HepG2 (cell line): ENCODE results near the gene BPHL. TPM values are rescaled to one million over a fixed set of nuclear protein-coding genes. Genes with fewer than 3 reads are reported as not detected.

Experiments used
- AGO2 ChIP-seq: fragments of 200-400 bp; formaldehyde crosslinking; optimal IDR thresholded peaks from 2 replicates; pipeline ENCODE3; 2017; ENCODE audit warnings: mild to moderate bottlenecking, low read depth, low read length, moderate library complexity
- ATM ChIP-seq: fragments of 450-650 bp; IDR thresholded peaks from 2 replicates; pipeline ENCODE4 v1.7.1; 2017; ENCODE audit warnings: mild to moderate bottlenecking, borderline replicate concordance
- KLF16 ChIP-seq, 2 experiments: sonication (generic) in 1 of 2; formaldehyde crosslinking in 1 of 2; IDR thresholded peaks; 2 replicates each; pipeline versions ENCODE4 v1.6.1 to v1.8.0; 2016 to 2023; ENCODE audit warnings: missing genetic modification reagents in 2 of 2, missing compliant biosample characterization in 1 of 2
- MIER2 ChIP-seq: IDR thresholded peaks from 2 replicates; pipeline ENCODE4 v1.6.1; 2016; ENCODE audit warnings: missing biosample characterization, missing genetic modification reagents
- NFRKB ChIP-seq: fragments of 450-650 bp; IDR thresholded peaks from 2 replicates; pipeline ENCODE4 v1.6.1; 2017
- REPIN1 ChIP-seq: sonication (generic); formaldehyde crosslinking; IDR thresholded peaks from 2 replicates; pipeline ENCODE4 v1.8.0; 2022; ENCODE audit warnings: missing genetic modification reagents, low read depth, mild to moderate bottlenecking, borderline replicate concordance
- SOX5 ChIP-seq: IDR thresholded peaks from 2 replicates; pipeline ENCODE4 v1.6.1; 2016; ENCODE audit warnings: borderline replicate concordance
- YEATS4 ChIP-seq: sonication (generic); formaldehyde crosslinking; IDR thresholded peaks from 2 replicates; pipeline ENCODE4 v1.4.0; 2020; ENCODE audit warnings: missing genetic modification reagents, borderline replicate concordance
- ZIK1 ChIP-seq: sonication (generic); formaldehyde crosslinking; IDR thresholded peaks from 2 replicates; pipeline ENCODE4 v1.5.0; 2020; ENCODE audit warnings: mild to moderate bottlenecking, low read depth, missing genetic modification reagents, borderline replicate concordance
- ZKSCAN8 ChIP-seq: IDR thresholded peaks from 2 replicates; pipeline ENCODE4 v1.6.1; 2016; ENCODE audit warnings: borderline replicate concordance, missing genetic modification reagents, missing compliant biosample characterization
- ZNF292 ChIP-seq: sonication (generic); formaldehyde crosslinking; IDR thresholded peaks from 2 replicates; pipeline ENCODE4 v1.8.1; 2022; ENCODE audit warnings: mild to moderate bottlenecking, low read depth, missing genetic modification reagents, borderline replicate concordance
- ZNF430 ChIP-seq: sonication (generic); formaldehyde crosslinking; IDR thresholded peaks from 2 replicates; pipeline ENCODE4 v1.9.0; 2021; ENCODE audit warnings: mild to moderate bottlenecking, missing genetic modification reagents
- ZNF558 ChIP-seq: sonication (generic); formaldehyde crosslinking; IDR thresholded peaks from 2 replicates; pipeline ENCODE4 v1.9.0; 2022; ENCODE audit warnings: mild to moderate bottlenecking, missing genetic modification reagents, borderline replicate concordance
- ZNF614 ChIP-seq: IDR thresholded peaks from 2 replicates; pipeline ENCODE4 v1.6.1; 2018; ENCODE audit warnings: missing biosample characterization, missing genetic modification reagents, inconsistent platforms, borderline replicate concordance
- ZNF652 ChIP-seq: IDR thresholded peaks from 2 replicates; pipeline ENCODE4 v1.6.1; 2016; ENCODE audit warnings: low read depth, borderline replicate concordance
- ZNF777 ChIP-seq: sonication (generic); formaldehyde crosslinking; IDR thresholded peaks from 2 replicates; pipeline ENCODE4 v1.4.0; 2020; ENCODE audit warnings: missing genetic modification reagents
- polyA plus RNA-seq, 8 experiments: library from polyadenylated mRNA; depleted of rRNA in 3 of 8; stranded (reverse) in 7 of 8; unstranded in 1 of 8; fragments of >200 nt; fragmentation: Illumina TruSeq in 4 of 8; extraction: Trizol in 4 of 8; gene quantifications; 2 replicates each; pipeline versions ENCODE4 v1.2.1 to v1.2.3, GENCODE V29; 2011 to 2016; ENCODE audit warnings: low read depth in 4 of 8, missing spikeins in 1 of 8, mixed read lengths in 1 of 8; ENCODE audit not compliant: insufficient read depth in 1 of 8
- total RNA-seq, 5 experiments: library from RNA; depleted of rRNA; stranded (reverse); fragments of >200 nt; fragmentation: Illumina TruSeq; extraction: Trizol; gene quantifications; 2 replicates each; pipeline ENCODE4 v1.2.3, GENCODE V29; 2016; ENCODE audit warnings: low read depth in 1 of 5
- TF ChIP-seq, protein P1 (sequence below): sonication (generic); formaldehyde crosslinking; IDR thresholded peaks from 2 replicates; pipeline ENCODE4 v1.4.0; 2020; ENCODE audit warnings: mild to moderate bottlenecking, missing genetic modification reagents
- TF ChIP-seq, protein P2 (sequence below): sonication (generic); formaldehyde crosslinking; IDR thresholded peaks from 2 replicates; pipeline ENCODE4 v1.5.1; 2020; ENCODE audit warnings: missing genetic modification reagents, mild to moderate bottlenecking, borderline replicate concordance
- TF ChIP-seq, protein P3 (sequence below): sonication (generic); formaldehyde crosslinking; IDR thresholded peaks from 2 replicates; pipeline ENCODE4 v1.9.0; 2021; ENCODE audit warnings: missing genetic modification reagents, borderline replicate concordance
- TF ChIP-seq, protein P4 (sequence below): IDR thresholded peaks from 2 replicates; pipeline ENCODE4 v1.6.1; 2016; ENCODE audit warnings: control low read depth
- TF ChIP-seq, protein P5 (sequence below): sonication (generic); formaldehyde crosslinking; IDR thresholded peaks from 2 replicates; pipeline ENCODE4 v1.4.0; 2020; ENCODE audit warnings: missing genetic modification reagents; ENCODE audit errors: not compliant biosample characterization

The BPHL gene
- total and polyA plus RNA-seq, 2 of the 13 experiments (the other 11 are each of a cell fraction or from before 2014, with no cell fraction given): 37.8 to 39.5 TPM

DNA sequence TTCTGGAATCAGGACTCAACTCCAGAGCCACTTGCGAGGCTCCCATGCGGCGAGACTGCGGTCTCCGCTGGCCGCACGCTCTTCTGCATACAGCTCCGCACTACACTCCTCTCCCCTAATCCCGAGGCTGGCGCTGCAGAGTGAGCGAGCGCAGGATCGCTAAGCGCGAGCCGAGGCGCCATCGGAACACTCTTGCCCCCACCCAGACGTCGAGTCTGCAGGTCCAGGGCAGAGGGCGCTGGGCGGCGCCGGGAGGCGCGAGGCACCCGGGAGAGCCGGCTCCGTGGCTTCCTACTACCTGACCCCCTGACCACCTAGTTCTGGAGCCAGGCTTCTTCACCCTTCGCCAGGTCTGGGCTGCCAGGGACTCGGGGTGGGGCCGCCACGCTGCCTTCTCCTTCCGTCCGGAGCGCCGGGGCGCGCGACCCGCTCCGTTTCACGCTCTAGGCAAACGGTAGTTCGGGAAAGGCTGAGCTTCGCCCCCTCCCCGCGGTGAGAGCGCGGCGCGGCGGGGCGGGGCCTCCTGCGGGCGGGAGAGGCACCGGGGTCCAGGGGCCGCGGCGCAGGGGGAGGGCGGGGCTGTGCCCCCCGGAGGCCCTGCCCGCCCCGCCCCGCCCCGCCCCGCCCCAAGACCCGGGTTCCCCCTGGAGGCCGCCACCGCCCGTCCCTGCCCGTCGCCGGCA lies 44.2 kb downstream of the BPHL start (continued):
- TF ChIP-seq, protein P1, sequence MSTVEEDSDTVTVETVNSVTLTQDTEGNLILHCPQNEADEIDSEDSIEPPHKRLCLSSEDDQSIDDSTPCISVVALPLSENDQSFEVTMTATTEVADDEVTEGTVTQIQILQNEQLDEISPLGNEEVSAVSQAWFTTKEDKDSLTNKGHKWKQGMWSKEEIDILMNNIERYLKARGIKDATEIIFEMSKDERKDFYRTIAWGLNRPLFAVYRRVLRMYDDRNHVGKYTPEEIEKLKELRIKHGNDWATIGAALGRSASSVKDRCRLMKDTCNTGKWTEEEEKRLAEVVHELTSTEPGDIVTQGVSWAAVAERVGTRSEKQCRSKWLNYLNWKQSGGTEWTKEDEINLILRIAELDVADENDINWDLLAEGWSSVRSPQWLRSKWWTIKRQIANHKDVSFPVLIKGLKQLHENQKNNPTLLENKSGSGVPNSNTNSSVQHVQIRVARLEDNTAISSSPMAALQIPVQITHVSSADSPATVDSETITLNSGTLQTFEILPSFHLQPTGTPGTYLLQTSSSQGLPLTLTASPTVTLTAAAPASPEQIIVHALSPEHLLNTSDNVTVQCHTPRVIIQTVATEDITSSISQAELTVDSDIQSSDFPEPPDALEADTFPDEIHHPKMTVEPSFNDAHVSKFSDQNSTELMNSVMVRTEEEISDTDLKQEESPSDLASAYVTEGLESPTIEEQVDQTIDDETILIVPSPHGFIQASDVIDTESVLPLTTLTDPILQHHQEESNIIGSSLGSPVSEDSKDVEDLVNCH (CRISPR knock-in tag): no peak
- TF ChIP-seq ATM (no peak), REPIN1 (peak; percentile 72), ZNF430 (CRISPR knock-in tag) (peak; percentile 95), ZNF558 (peak; percentile 88; the same call in 1 of the 2 replicates), KLF16 (CRISPR knock-in tag; IDR thresholded peaks at IDR 0.05) (peak in 1 of 2 experiments; percentile 69; a peak in 2 of 4 replicates), ZNF777 (peak; percentile 96), ZNF614 (CRISPR knock-in tag) (peak; percentile 80; the same call in 1 of the 2 replicates), YEATS4 (CRISPR knock-in tag) (peak; percentile 88), ZKSCAN8 (CRISPR knock-in tag) (peak; percentile 37; the same call in 1 of the 2 replicates), NFRKB (no peak), ZNF292 (CRISPR knock-in tag) (peak; percentile 77), SOX5 (CRISPR knock-in tag) (peak; percentile 55), MIER2 (CRISPR knock-in tag) (0 out of 2 replicates have a peak, but pooled peaks have one; percentile 33), ZIK1 (CRISPR knock-in tag) (peak; percentile 69; the same call in 1 of the 2 replicates), ZNF652 (CRISPR knock-in tag) (no peak), AGO2 (peak; percentile 96)
- TF ChIP-seq, protein P2, sequence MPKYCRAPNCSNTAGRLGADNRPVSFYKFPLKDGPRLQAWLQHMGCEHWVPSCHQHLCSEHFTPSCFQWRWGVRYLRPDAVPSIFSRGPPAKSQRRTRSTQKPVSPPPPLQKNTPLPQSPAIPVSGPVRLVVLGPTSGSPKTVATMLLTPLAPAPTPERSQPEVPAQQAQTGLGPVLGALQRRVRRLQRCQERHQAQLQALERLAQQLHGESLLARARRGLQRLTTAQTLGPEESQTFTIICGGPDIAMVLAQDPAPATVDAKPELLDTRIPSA: no peak; the same call in 1 of the 2 replicates
- TF ChIP-seq, protein P3, sequence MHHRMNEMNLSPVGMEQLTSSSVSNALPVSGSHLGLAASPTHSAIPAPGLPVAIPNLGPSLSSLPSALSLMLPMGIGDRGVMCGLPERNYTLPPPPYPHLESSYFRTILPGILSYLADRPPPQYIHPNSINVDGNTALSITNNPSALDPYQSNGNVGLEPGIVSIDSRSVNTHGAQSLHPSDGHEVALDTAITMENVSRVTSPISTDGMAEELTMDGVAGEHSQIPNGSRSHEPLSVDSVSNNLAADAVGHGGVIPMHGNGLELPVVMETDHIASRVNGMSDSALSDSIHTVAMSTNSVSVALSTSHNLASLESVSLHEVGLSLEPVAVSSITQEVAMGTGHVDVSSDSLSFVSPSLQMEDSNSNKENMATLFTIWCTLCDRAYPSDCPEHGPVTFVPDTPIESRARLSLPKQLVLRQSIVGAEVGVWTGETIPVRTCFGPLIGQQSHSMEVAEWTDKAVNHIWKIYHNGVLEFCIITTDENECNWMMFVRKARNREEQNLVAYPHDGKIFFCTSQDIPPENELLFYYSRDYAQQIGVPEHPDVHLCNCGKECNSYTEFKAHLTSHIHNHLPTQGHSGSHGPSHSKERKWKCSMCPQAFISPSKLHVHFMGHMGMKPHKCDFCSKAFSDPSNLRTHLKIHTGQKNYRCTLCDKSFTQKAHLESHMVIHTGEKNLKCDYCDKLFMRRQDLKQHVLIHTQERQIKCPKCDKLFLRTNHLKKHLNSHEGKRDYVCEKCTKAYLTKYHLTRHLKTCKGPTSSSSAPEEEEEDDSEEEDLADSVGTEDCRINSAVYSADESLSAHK (CRISPR knock-in tag): 0 out of 2 replicates have a peak, but pooled peaks have one; percentile 9
- TF ChIP-seq, protein P4, sequence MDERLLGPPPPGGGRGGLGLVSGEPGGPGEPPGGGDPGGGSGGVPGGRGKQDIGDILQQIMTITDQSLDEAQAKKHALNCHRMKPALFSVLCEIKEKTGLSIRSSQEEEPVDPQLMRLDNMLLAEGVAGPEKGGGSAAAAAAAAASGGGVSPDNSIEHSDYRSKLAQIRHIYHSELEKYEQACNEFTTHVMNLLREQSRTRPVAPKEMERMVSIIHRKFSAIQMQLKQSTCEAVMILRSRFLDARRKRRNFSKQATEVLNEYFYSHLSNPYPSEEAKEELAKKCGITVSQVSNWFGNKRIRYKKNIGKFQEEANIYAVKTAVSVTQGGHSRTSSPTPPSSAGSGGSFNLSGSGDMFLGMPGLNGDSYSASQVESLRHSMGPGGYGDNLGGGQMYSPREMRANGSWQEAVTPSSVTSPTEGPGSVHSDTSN: no peak
- TF ChIP-seq, protein P5, sequence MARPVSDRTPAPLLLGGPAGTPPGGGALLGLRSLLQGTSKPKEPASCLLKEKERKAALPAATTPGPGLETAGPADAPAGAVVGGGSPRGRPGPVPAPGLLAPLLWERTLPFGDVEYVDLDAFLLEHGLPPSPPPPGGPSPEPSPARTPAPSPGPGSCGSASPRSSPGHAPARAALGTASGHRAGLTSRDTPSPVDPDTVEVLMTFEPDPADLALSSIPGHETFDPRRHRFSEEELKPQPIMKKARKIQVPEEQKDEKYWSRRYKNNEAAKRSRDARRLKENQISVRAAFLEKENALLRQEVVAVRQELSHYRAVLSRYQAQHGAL: no peak
